CD4-positive, alpha-beta T cell treated with Interleukin-1 beta for 1 hour (primary cell): Measurements from ENCODE around the gene BCL11B.

ENCODE experiments used
- DNase-seq, 2 donors: peaks; one replicate each; pipeline ENCODE4 v3.0.0-alpha.2; 2020 to 2022

Gene BCL11B

GRCh38 chr14:99271951-99272631 lies at the start of gene BCL11B:
Gene BCL11B (minus strand): TSS chr14:99272197. CDS start chr14:99271218, 979 bp downstream.
- DNase-seq = peak; percentile 91 to 93

- DNase-seq = no peak
Observed at GRCh38 chr14:99321236-99321925, 49.4 kb upstream of the BCL11B start.

GRCh38 chr14:99320621-99321235 lies 48.7 kb upstream of the BCL11B start:
- no peak for DNase-seq

GRCh38 chr14:99320105-99320572 lies 48.1 kb upstream of the BCL11B start:
- DNase-seq = peak; percentile 67 to 72

- no peak for DNase-seq
Observed at GRCh38 chr14:99318959-99319295, 46.9 kb upstream of the BCL11B start.

GRCh38 chr14:99318091-99318958 lies 46.3 kb upstream of the BCL11B start:
- no peak for DNase-seq

- no peak for DNase-seq
Observed at GRCh38 chr14:99317231-99318090, 45.5 kb upstream of the BCL11B start.

- DNase-seq = no peak
Observed at GRCh38 chr14:99316281-99317163, 44.5 kb upstream of the BCL11B start.

- no peak for DNase-seq
Observed at GRCh38 chr14:99315197-99315596, 43.2 kb upstream of the BCL11B start.

GRCh38 chr14:99314623-99315022 lies 42.6 kb upstream of the BCL11B start:
- DNase-seq = no peak

- DNase-seq = no peak
Observed at GRCh38 chr14:99313234-99313633, 41.2 kb upstream of the BCL11B start.

GRCh38 chr14:99312106-99312505 lies 40.1 kb upstream of the BCL11B start:
- no peak for DNase-seq

GRCh38 chr14:99309220-99309766 lies 37.3 kb upstream of the BCL11B start:
- DNase-seq = no peak

GRCh38 chr14:99304208-99304607 lies 32.2 kb upstream of the BCL11B start:
- no peak for DNase-seq

- DNase-seq = no peak
Observed at GRCh38 chr14:99300190-99300589, 28.2 kb upstream of the BCL11B start.

- DNase-seq = no peak
Observed at GRCh38 chr14:99296517-99296916, 24.5 kb upstream of the BCL11B start.

GRCh38 chr14:99289394-99290189 lies 17.6 kb upstream of the BCL11B start:
- DNase-seq = no peak

- no peak for DNase-seq
Observed at GRCh38 chr14:99288948-99289347, 17.0 kb upstream of the BCL11B start.

GRCh38 chr14:99287269-99287942 lies 15.4 kb upstream of the BCL11B start:
- DNase-seq = peak in 1 of 2 donors; percentile 46
